ENCODE measurements around the gene SH2B3.

Gene SH2B3

GRCh38 chr12:111446631-111447570, 41.2 kb downstream of the SH2B3 start:
- no peak overlapping the region for H3K4me3 ChIP-seq (ENCODE audit: low read depth, low read length)
- TF ChIP-seq CTCF (IDR thresholded peaks at IDR 0.05; ENCODE audit: low read depth, low read length) = no peak

GRCh38 chr12:111447571-111448265, 42.0 kb downstream of the SH2B3 start:
- no peak for TF ChIP-seq CTCF (IDR thresholded peaks at IDR 0.05; ENCODE audit: low read depth, low read length)
- H3K4me3 ChIP-seq (ENCODE audit: low read depth, low read length) = no peak overlapping the region

GRCh38 chr12:111448266-111448830, 42.6 kb downstream of the SH2B3 start:
- H3K4me3 ChIP-seq (ENCODE audit: low read depth, low read length) = no peak overlapping the region
- no peak for TF ChIP-seq CTCF (IDR thresholded peaks at IDR 0.05; ENCODE audit: low read depth, low read length)

GRCh38 chr12:111448846-111449790, 43.4 kb downstream of the SH2B3 start:
- H3K4me3 ChIP-seq (ENCODE audit: low read depth, low read length) = no peak overlapping the region
- no peak for TF ChIP-seq CTCF (IDR thresholded peaks at IDR 0.05; ENCODE audit: low read depth, low read length)

- no peak for TF ChIP-seq CTCF (IDR thresholded peaks at IDR 0.05; ENCODE audit: low read depth, low read length)
- no peak overlapping the region for H3K4me3 ChIP-seq (ENCODE audit: low read depth, low read length)
Observed at GRCh38 chr12:111450676-111451075, 45.0 kb downstream of the SH2B3 start.

GRCh38 chr12:111451232-111451631, 45.5 kb downstream of the SH2B3 start:
- H3K4me3 ChIP-seq (ENCODE audit: low read depth, low read length) = no peak overlapping the region
- no peak for TF ChIP-seq CTCF (IDR thresholded peaks at IDR 0.05; ENCODE audit: low read depth, low read length)

Data from WI38 (cell line).